NB4 (cell line): ENCODE results near the gene COPS3.
"Not testable (repeated sequence)": the region's sequence is repeated elsewhere in the genome, so short reads cannot be mapped to it uniquely, and the experiment has no call there.

Experiments used
- DNase-seq: peaks from one replicate; pipeline ENCODE4 v3.0.0; 2010; ENCODE audit warnings: low read depth
- H3K4me3 ChIP-seq: one replicate; pipeline ENCODE4 v1.5.1; 2011; ENCODE audit warnings: mild to moderate bottlenecking, low read depth, low read length, moderate library complexity
- MYC ChIP-seq: IDR thresholded peaks from 2 replicates; pipeline ENCODE4 v1.6.1; 2011; ENCODE audit warnings: low read depth, low read length
- POLR2A ChIP-seq: IDR thresholded peaks from 2 replicates; pipeline ENCODE4 v1.6.1; 2011; ENCODE audit warnings: mild to moderate bottlenecking; ENCODE audit not compliant: insufficient read length; ENCODE audit errors: extremely low read depth
- TF ChIP-seq, protein P1 (sequence below): IDR thresholded peaks from one replicate; pipeline ENCODE4 v1.5.1; 2012; ENCODE audit warnings: low read depth, low read length
- TF ChIP-seq, protein P2 (sequence below): IDR thresholded peaks from 2 replicates; pipeline ENCODE4 v1.6.1; 2011; ENCODE audit warnings: low read depth, low read length

Gene COPS3

DNA sequence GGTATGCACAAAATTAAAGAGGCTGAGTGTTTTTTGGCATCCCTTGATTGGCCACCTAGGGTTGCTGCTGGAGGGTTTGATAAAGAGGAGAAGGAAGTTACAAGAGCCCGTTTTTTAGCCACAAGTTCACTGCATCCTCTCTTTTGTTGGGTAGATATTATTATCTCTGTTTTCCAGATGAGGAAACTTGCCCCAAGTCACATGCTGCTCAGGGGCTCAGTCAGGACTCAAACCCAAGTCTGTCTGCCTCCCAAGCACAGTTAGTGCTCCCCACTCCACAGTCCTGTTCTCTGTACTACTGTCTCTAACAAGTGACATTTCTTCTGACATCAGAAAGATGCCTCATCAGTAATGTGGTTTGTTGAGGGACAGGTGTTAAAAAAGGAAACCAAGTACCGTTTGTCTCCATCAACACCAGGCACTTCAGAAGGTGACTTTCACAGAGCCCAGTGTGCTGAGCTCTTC lies 23.5 kb upstream of the COPS3 start:
- peak overlapping the region; percentile 76 for H3K4me3 ChIP-seq
- TF ChIP-seq POLR2A (no peak), MYC (0 out of 2 replicates have a peak, but pooled peaks have one; percentile 56)
- TF ChIP-seq, protein P1, sequence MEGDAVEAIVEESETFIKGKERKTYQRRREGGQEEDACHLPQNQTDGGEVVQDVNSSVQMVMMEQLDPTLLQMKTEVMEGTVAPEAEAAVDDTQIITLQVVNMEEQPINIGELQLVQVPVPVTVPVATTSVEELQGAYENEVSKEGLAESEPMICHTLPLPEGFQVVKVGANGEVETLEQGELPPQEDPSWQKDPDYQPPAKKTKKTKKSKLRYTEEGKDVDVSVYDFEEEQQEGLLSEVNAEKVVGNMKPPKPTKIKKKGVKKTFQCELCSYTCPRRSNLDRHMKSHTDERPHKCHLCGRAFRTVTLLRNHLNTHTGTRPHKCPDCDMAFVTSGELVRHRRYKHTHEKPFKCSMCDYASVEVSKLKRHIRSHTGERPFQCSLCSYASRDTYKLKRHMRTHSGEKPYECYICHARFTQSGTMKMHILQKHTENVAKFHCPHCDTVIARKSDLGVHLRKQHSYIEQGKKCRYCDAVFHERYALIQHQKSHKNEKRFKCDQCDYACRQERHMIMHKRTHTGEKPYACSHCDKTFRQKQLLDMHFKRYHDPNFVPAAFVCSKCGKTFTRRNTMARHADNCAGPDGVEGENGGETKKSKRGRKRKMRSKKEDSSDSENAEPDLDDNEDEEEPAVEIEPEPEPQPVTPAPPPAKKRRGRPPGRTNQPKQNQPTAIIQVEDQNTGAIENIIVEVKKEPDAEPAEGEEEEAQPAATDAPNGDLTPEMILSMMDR = no peak
- TF ChIP-seq, protein P2, sequence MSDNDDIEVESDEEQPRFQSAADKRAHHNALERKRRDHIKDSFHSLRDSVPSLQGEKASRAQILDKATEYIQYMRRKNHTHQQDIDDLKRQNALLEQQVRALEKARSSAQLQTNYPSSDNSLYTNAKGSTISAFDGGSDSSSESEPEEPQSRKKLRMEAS = peak; percentile 28; the same call in 1 of the 2 replicates
- DNase-seq = peak; percentile 74

DNA sequence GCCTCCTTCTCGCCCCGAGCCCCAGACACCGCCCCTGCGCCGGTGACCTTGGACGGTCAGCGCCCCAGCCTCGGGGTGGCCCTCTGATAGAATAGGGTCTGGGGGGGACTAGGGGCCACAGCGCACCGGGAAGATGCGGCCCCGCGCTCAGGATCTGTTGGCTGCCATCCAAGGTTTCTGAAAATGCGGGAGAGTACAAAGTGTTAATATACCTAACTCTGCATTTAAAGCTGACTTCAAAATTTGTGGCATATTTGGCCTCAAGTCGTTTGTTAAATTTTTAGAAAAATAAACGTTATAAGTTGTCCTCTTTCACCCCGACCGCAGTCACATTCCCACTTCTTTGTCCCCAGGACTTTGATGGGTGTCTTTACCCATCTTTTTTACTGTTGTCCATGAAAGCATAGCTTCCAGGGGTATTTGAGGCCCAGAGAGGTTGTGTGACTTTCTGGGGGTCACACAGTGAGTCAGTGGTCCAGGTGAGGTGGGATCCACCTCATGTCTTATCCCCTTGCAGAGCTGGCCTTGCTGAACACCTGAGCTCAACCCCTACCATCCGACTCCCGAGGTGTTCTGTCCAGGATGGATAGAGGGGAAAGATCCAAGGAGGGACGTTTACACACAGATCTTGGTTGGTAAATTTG lies 22.9 kb upstream of the COPS3 start:
- DNase-seq = no peak
- TF ChIP-seq MYC = no peak
- TF ChIP-seq, protein P2 = no peak
- TF ChIP-seq, protein P1 = no peak
- peak overlapping the region; percentile 76 for H3K4me3 ChIP-seq

DNA sequence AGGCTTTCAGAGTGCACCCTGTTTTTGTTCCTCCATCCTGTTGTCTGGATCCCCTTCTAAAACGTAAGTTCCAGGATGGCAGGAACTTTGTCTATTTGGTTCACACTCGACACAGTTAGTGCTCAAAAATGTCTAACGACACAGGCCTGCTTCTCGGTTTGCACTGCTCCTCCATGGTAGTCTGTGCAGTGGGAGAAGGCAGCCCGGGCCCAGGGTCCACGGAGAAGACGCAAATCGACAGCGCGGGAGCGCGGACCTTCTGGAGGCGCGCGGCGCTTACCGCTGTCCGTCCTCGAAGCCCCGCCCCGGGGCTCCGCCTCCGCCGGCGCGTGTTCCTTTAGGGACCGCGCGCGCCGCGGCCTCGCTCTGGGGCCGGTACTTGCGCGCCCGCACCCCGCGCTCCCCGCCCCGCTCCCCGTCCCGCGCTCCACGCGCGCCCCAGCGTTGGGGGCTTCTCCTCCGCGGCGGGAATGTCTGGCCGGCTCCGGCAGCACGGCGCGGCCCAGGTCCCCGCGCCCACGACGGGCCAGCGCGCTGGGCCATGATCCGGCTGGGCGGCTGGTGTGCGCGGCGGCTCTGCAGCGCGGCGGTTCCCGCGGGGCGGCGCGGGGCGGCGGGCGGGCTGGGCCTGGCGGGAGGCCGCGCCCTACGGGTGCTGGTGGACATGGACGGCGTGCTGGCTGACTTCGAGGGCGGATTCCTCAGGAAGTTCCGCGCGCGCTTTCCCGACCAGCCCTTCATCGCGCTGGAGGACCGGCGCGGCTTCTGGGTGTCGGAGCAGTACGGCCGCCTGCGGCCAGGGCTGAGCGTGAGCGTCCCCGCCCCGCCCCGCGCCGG lies 22.2 kb upstream of the COPS3 start, which contains the start of gene NT5M:
NT5M (plus strand) TSS at position 364 of the 837 bp plus-strand sequence; CDS start at position 542, 178 bp downstream.
- TF ChIP-seq POLR2A = peak; percentile 73
- TF ChIP-seq, protein P1 = no peak
- TF ChIP-seq, protein P2 = peak; percentile 64
- TF ChIP-seq MYC = peak; percentile 67
- peak; percentile 93 for DNase-seq

DNA sequence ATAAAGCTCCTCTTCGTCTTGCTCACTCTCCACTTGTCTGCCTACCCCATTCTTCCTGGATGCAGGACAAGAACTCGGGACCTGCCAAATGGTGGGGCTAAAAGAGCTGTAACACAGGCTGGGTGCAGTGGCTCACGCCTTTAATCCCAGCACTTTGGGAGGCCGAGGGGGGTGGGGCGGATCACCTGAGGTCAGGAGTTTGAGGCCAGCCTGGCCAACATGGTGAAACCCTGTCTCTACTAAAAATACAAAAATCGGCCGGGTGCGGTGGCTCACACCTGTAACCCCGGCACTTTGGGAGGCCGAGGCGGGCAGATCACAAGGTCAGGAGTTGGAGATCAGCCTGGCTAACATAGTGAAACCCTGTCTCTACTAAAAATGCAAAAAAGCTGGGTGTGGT lies 20.6 kb upstream of the COPS3 start:
- not testable (repeated sequence) for H3K4me3 ChIP-seq, DNase-seq

More for the DNA sequence above, 22.2 kb upstream of the COPS3 start, which contains the start of gene NT5M:
- H3K4me3 ChIP-seq = peak within 1 kb of the TSS; percentile 82

DNA sequence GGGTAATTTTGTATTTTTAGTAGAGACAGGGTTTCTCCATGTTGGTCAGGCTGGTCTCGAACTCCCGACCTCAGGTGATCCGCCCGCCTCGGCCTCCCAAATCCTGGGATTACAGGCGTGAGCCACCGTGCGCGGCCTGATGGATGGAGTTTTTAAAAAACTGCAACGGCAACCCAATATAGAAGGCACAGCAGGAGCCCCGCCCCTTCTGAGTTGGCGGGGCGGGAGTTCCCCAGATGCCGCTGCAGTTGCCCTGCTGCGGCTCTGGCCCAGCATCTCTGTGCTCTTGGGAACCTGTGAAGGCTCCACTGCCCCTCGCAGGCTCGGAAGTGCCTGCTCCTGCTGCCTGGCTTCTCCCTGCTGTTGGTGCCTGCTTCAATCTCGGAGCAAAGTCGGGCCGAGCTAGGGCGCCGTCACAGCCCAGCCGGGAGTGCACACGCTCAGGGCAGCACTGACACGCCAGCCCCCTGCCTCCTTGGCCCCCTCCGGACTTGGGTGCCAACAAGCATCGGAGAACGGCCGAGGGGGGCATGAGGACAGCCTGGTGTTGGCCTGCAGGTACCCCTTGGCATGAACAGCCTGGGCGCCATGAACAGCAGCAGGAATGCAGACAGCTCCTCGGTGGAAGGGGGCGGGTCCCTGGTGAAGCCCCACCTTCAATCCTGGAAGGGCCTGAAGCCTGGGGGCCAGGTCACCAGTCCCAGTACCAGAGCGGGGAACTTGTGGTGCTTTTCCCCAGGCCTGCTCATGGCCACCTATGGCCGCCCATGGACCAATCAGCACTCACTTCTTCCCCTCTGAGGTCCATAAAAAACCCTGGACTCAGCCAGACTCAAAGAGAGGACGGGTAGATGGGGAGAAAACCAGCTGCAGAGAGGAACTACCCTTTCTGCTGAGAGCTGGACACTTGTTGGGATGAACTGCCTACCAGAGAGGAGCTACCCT lies 19.9 kb upstream of the COPS3 start:
- TF ChIP-seq, protein P2 = no peak
- no peak for TF ChIP-seq POLR2A
- TF ChIP-seq, protein P1 = no peak
- TF ChIP-seq MYC = no peak
- peak; percentile 72 for DNase-seq
- H3K4me3 ChIP-seq = peak overlapping the region; percentile 17
